H1 (cell line): Measurements from ENCODE around the gene CD180. TPM values are rescaled to one million over a fixed set of nuclear protein-coding genes. Genes with fewer than 3 reads are reported as not detected.

Experiments used
- CTCF ChIA-PET: fragments of 300-600 bp; sonication (Branson Sonifier 250); formaldehyde crosslinking; loops from one replicate; lab custom pipeline; 2021; ENCODE audit not compliant: partially characterized antibody; lab: Charles Lee
- POLR2A ChIA-PET: fragments of 300-600 bp; sonication (Branson Sonifier 250); formaldehyde crosslinking; loops from one replicate; lab custom pipeline; 2021; ENCODE audit warnings: inconsistent platforms; ENCODE audit not compliant: partially characterized antibody; lab: Charles Lee
- DNase-seq, 2 experiments: peaks; one replicate each; pipeline versions ENCODE4 v3.0.0 to v3.0.0-alpha.2; 2010 to 2022; ENCODE audit warnings: low spot score in 2 of 2, low read depth in 1 of 2, mixed read lengths in 1 of 2
- FAIRE-seq: peaks from 2 replicates; lab custom pipeline; 2011; peaks lifted over from hg19 to GRCh38; lab: Jason Lieb, UNC
- H2AFZ ChIP-seq: 2 replicates; pipeline ENCODE4 v1.8.1; 2012; ENCODE audit warnings: low read length, inconsistent platforms
- H2AK5ac ChIP-seq: 2 replicates; pipeline ENCODE4 v1.6.1; 2013; ENCODE audit warnings: low read depth, low read length
- H2BK120ac ChIP-seq: replicated peaks from 2 replicates; pipeline ENCODE3; 2013; ENCODE audit warnings: low read depth, low read length, inconsistent platforms
- H2BK12ac ChIP-seq: 2 replicates; pipeline ENCODE4 v1.6.1; 2013; ENCODE audit warnings: low read depth, low read length
- H2BK15ac ChIP-seq: 2 replicates; pipeline ENCODE4 v1.6.1; 2013; ENCODE audit warnings: low read length
- H2BK20ac ChIP-seq: 2 replicates; pipeline ENCODE4 v1.6.1; 2013; ENCODE audit warnings: low read length
- H2BK5ac ChIP-seq: 2 replicates; pipeline ENCODE4 v1.6.1; 2013; ENCODE audit warnings: low read depth, low read length
- H3K14ac ChIP-seq: 2 replicates; pipeline ENCODE4 v1.6.1; 2013; ENCODE audit warnings: inconsistent platforms; ENCODE audit not compliant: insufficient read length
- H3K18ac ChIP-seq: 2 replicates; pipeline ENCODE4 v1.6.1; 2013; ENCODE audit warnings: low read length; ENCODE audit errors: extremely low read depth
- H3K23ac ChIP-seq: 2 replicates; pipeline ENCODE4 v1.6.1; 2013; ENCODE audit warnings: inconsistent platforms; ENCODE audit not compliant: insufficient read length
- H3K23me2 ChIP-seq: 2 replicates; pipeline ENCODE4 v1.6.1; 2013; ENCODE audit warnings: low read depth, low read length
- H3K27ac ChIP-seq: 2 replicates; pipeline ENCODE4 v1.6.1; 2011; ENCODE audit warnings: low read depth, low read length, inconsistent platforms
- H3K27me3 ChIP-seq, 4 experiments: replicated peaks in 1 of 4; 1 replicate in 1 of 4; 2 replicates in 3 of 4; pipeline versions ENCODE4 v1.6.1 to v1.8.1; 2011 to 2013; ENCODE audit warnings: low read length in 3 of 4, mild to moderate bottlenecking in 3 of 4, inconsistent platforms in 2 of 4, mixed read lengths in 2 of 4, moderate library complexity in 1 of 4; ENCODE audit not compliant: control insufficient read depth in 3 of 4, insufficient read depth in 3 of 4; ENCODE audit errors: extremely low read depth in 1 of 4
- H3K36me3 ChIP-seq, 4 experiments: 2 replicates each; pipeline versions ENCODE4 v1.6.1 to v1.8.1; 2011 to 2013; ENCODE audit warnings: mild to moderate bottlenecking in 4 of 4, low read length in 3 of 4, moderate library complexity in 2 of 4, control low read depth in 1 of 4, inconsistent platforms in 1 of 4; ENCODE audit not compliant: insufficient read depth in 4 of 4, control insufficient read depth in 2 of 4
- H3K4ac ChIP-seq: replicated peaks from 2 replicates; pipeline ENCODE3; 2013; ENCODE audit warnings: low read length, low read depth, mixed read lengths, inconsistent platforms; ENCODE audit not compliant: insufficient read length
- H3K4me1 ChIP-seq, 4 experiments: replicated peaks in 1 of 4; 1 replicate in 1 of 4; 2 replicates in 3 of 4; pipeline versions ENCODE4 v1.6.1 to v1.8.1; 2011 to 2013; ENCODE audit warnings: low read length in 3 of 4, inconsistent platforms in 2 of 4, mixed read lengths in 1 of 4; ENCODE audit not compliant: insufficient read depth in 4 of 4, control insufficient read depth in 3 of 4
- H3K4me2 ChIP-seq, 2 experiments: 2 replicates each; pipeline versions ENCODE4 v1.6.1 to v1.8.1; 2011 to 2013; ENCODE audit warnings: low read depth in 2 of 2, low read length in 2 of 2, control low read depth in 1 of 2, inconsistent platforms in 1 of 2, mild to moderate bottlenecking in 1 of 2; ENCODE audit not compliant: insufficient read depth in 1 of 2
- H3K4me3 ChIP-seq, 4 experiments: fragments of 200-600, 300-600 bp in 1 of 4; sonication (generic), shearing (Covaris generic), sonication (Bioruptor Twin) in 1 of 4; 2 replicates each; pipeline versions ENCODE4 v1.5.1 to v1.8.1; 2011 to 2016; ENCODE audit warnings: low read length in 4 of 4, low read depth in 3 of 4, control low read depth in 2 of 4, inconsistent platforms in 2 of 4, mild to moderate bottlenecking in 2 of 4, mixed read lengths in 1 of 4, moderate library complexity in 1 of 4; ENCODE audit not compliant: insufficient read depth in 2 of 4; ENCODE audit errors: extremely low read depth in 1 of 4
- H3K56ac ChIP-seq: replicated peaks from 2 replicates; pipeline ENCODE3; 2013; ENCODE audit warnings: low read depth, mild to moderate bottlenecking, mixed read lengths, low read length, inconsistent platforms; ENCODE audit not compliant: insufficient read length
- H3K79me1 ChIP-seq: 2 replicates; pipeline ENCODE4 v1.6.1; 2013; ENCODE audit warnings: low read depth, low read length, control low read depth
- H3K79me2 ChIP-seq, 2 experiments: 2 replicates each; pipeline versions ENCODE4 v1.6.1 to v1.8.1; 2012 to 2013; ENCODE audit warnings: low read length in 2 of 2, mild to moderate bottlenecking in 2 of 2, inconsistent platforms in 1 of 2; ENCODE audit not compliant: insufficient read depth in 2 of 2, control insufficient read depth in 1 of 2
- H3K9ac ChIP-seq, 4 experiments: replicated peaks in 1 of 4; 1 replicate in 1 of 4; 2 replicates in 3 of 4; pipeline versions ENCODE4 v1.6.1 to v1.8.1; 2011 to 2013; ENCODE audit warnings: low read depth in 3 of 4, low read length in 3 of 4, control low read depth in 2 of 4, mild to moderate bottlenecking in 2 of 4, moderate library complexity in 2 of 4, inconsistent platforms in 1 of 4; ENCODE audit errors: extremely low read depth in 1 of 4
- H3K9me3 ChIP-seq, 2 experiments: 2 replicates each; pipeline versions ENCODE4 v1.6.1 to v1.8.1; 2012 to 2013; ENCODE audit warnings: mild to moderate bottlenecking in 2 of 2, moderate library complexity in 2 of 2, control low read depth in 1 of 2, inconsistent platforms in 1 of 2, low read depth in 1 of 2, low read length in 1 of 2, mixed read lengths in 1 of 2; ENCODE audit not compliant: insufficient read depth in 2 of 2
- H4K20me1 ChIP-seq, 2 experiments: replicated peaks in 1 of 2; 2 replicates each; pipeline versions ENCODE3 to v1.8.1; 2011 to 2013; ENCODE audit warnings: inconsistent platforms in 2 of 2, low read length in 2 of 2, mild to moderate bottlenecking in 1 of 2; ENCODE audit not compliant: insufficient read depth in 2 of 2, control insufficient read depth in 1 of 2
- H4K5ac ChIP-seq: 2 replicates; pipeline ENCODE4 v1.6.1; 2013; ENCODE audit warnings: low read length, low read depth, mixed read lengths, inconsistent platforms; ENCODE audit not compliant: insufficient read length
- H4K8ac ChIP-seq: 2 replicates; pipeline ENCODE4 v1.8.0; 2013; ENCODE audit warnings: mild to moderate bottlenecking, moderate library complexity, low read length, inconsistent platforms; ENCODE audit not compliant: insufficient read depth; ENCODE audit errors: extremely low read depth
- H4K91ac ChIP-seq: replicated peaks from 2 replicates; pipeline ENCODE3; 2013; ENCODE audit warnings: low read length, mixed read lengths, inconsistent platforms; ENCODE audit not compliant: insufficient read length
- ATF2 ChIP-seq: IDR thresholded peaks from 2 replicates; pipeline ENCODE4 v1.6.1; 2012; ENCODE audit warnings: low read length, inconsistent platforms
- E2F6 ChIP-seq: IDR thresholded peaks from 2 replicates; pipeline ENCODE4 v1.6.1; 2012; ENCODE audit warnings: inconsistent platforms
- GTF2F1 ChIP-seq: IDR thresholded peaks from 2 replicates; pipeline ENCODE4 v1.6.1; 2012; ENCODE audit warnings: low read depth, low read length, improper control_type of control experiment, borderline replicate concordance
- KDM1A ChIP-seq: fragments of 200-600, 300-600 bp; sonication (generic); IDR thresholded peaks from 2 replicates; pipeline ENCODE4 v1.7.1; 2016; ENCODE audit warnings: mild to moderate bottlenecking, low read length, borderline replicate concordance
- KDM5A ChIP-seq: fragments of 200-600 bp; IDR thresholded peaks from 2 replicates; pipeline ENCODE4 v1.7.1; 2012; ENCODE audit warnings: mild to moderate bottlenecking, low read length, inconsistent platforms, mixed read lengths
- NRF1 ChIP-seq: IDR thresholded peaks from 2 replicates; pipeline ENCODE4 v1.6.1; 2011; ENCODE audit warnings: mild to moderate bottlenecking, low read depth, low read length, improper control_type of control experiment
- RFX5 ChIP-seq: IDR thresholded peaks from 2 replicates; pipeline ENCODE4 v1.6.1; 2011; ENCODE audit warnings: low read depth, low read length, improper control_type of control experiment, borderline replicate concordance
- SAP30 ChIP-seq: fragments of 300-600 bp; sonication (generic); IDR thresholded peaks from 2 replicates; pipeline ENCODE4 v1.7.1; 2012; ENCODE audit warnings: low read length, moderate library complexity, mild to moderate bottlenecking, inconsistent platforms; ENCODE audit not compliant: insufficient read depth, insufficient replicate concordance
- SUZ12 ChIP-seq: fragments of 200-600 bp; sonication (generic); IDR thresholded peaks from 2 replicates; pipeline ENCODE4 v1.6.1; 2012; ENCODE audit warnings: mild to moderate bottlenecking, inconsistent platforms, low read length, moderate library complexity, mixed read lengths
- TBP ChIP-seq: IDR thresholded peaks from 2 replicates; pipeline ENCODE4 v1.6.1; 2011; ENCODE audit warnings: low read depth, low read length, improper control_type of control experiment
- USF2 ChIP-seq: IDR thresholded peaks from 2 replicates; pipeline ENCODE4 v1.6.1; 2011; ENCODE audit warnings: low read length, improper control_type of control experiment
- YY1 ChIP-seq: IDR thresholded peaks from 2 replicates; pipeline ENCODE4 v1.6.1; 2011; ENCODE audit warnings: low read depth, mild to moderate bottlenecking, low read length
- polyA plus RNA-seq, 7 experiments: library from polyadenylated mRNA; depleted of rRNA in 3 of 7; stranded (reverse) in 5 of 7; unstranded in 2 of 7; fragments of >200 nt in 5 of 7; fragments of 200-250 nt in 2 of 7; gene quantifications; 1 replicate in 5 of 7; 2 replicates in 1 of 7; 4 replicates in 1 of 7; pipeline versions ENCODE4 v1.2.1 to v1.2.3, GENCODE V29; 2011 to 2013; ENCODE audit warnings: missing spikeins in 2 of 7, mixed read lengths in 2 of 7
- total RNA-seq: library from RNA; stranded (reverse); fragmentation: NEBNext Ultra II Directional; extraction: Animal tissue kit (Norgen Biotek cat#: 25700); gene quantifications from 2 replicates; pipeline ENCODE4 v1.2.1, GENCODE V29; 2021

CD180 gene
- total and polyA plus RNA-seq, 2 of the 8 experiments (the other 6 are each of a cell fraction or from before 2014, with no cell fraction given), result not detected

GRCh38 chr5:67199859-67200258 is 3.3 kb upstream of the CD180 start:
- H3K79me2 ChIP-seq, result no peaks in the 10 kb centered on the region
- ChIA-PET CTCF (no interaction called here), POLR2A (no interaction called here)
- DNase-seq, result no peak
- H2BK12ac ChIP-seq, result no peak overlapping the region
- H2BK5ac ChIP-seq, result no peak overlapping the region
- H4K20me1 ChIP-seq, result no peaks in the 10 kb centered on the region
- H2BK15ac ChIP-seq, result no peak overlapping the region
- no peaks in the 10 kb centered on the region for H3K27me3 ChIP-seq
- no peak overlapping the region for H2AFZ ChIP-seq
- H3K27ac ChIP-seq, result no peak overlapping the region
- no peaks in the 10 kb centered on the region for H3K23me2 ChIP-seq
- no peak overlapping the region for H2BK120ac ChIP-seq
- H3K56ac ChIP-seq, result no peak overlapping the region
- no peak overlapping the region for H3K4me2 ChIP-seq
- no peak overlapping the region for H3K4me3 ChIP-seq
- no peaks in the 10 kb centered on the region for H3K36me3 ChIP-seq
- peaks cover 0 to 2% of the 10 kb centered on the region in 2 experiments; a peak in 1 of 4 replicates for H3K9me3 ChIP-seq
- H3K9ac ChIP-seq, result no peak overlapping the region
- no peak overlapping the region for H4K5ac ChIP-seq
- no peak overlapping the region for H3K14ac ChIP-seq
- H3K79me1 ChIP-seq, result no peaks in the 10 kb centered on the region
- no peak overlapping the region for H2BK20ac ChIP-seq
- H4K8ac ChIP-seq, result no peak overlapping the region
- no peak overlapping the region for H4K91ac ChIP-seq
- H3K4ac ChIP-seq, result no peak overlapping the region
- no peaks in the 10 kb centered on the region for H3K4me1 ChIP-seq
- H3K23ac ChIP-seq, result no peak overlapping the region
- H3K18ac ChIP-seq, result no peak overlapping the region
- no peak overlapping the region for H2AK5ac ChIP-seq
- no peak for FAIRE-seq
- no peak for TF ChIP-seq NRF1
- no peak for TF ChIP-seq TBP
- no peak for TF ChIP-seq SUZ12
- no peak for TF ChIP-seq KDM5A
- TF ChIP-seq KDM1A, result no peak
- no peak for TF ChIP-seq GTF2F1
- TF ChIP-seq RFX5, result no peak
- TF ChIP-seq SAP30, result no peak
- no peak for TF ChIP-seq USF2
- TF ChIP-seq YY1, result no peak
- TF ChIP-seq ATF2, result no peak
- TF ChIP-seq E2F6, result no peak
